ENCODE measurements around the gene UBE2I.
"Not testable (repeated sequence)": the region's sequence is repeated elsewhere in the genome, so short reads cannot be mapped to it uniquely, and the experiment has no call there.

UBE2I gene

GRCh38 chr16:1314399-1315068, 5.1 kb downstream of the UBE2I start:
- DNase-seq, result no peak

- DNase-seq, result no peak
Measured at GRCh38 chr16:1315081-1316032, 5.9 kb downstream of the UBE2I start.

DNA sequence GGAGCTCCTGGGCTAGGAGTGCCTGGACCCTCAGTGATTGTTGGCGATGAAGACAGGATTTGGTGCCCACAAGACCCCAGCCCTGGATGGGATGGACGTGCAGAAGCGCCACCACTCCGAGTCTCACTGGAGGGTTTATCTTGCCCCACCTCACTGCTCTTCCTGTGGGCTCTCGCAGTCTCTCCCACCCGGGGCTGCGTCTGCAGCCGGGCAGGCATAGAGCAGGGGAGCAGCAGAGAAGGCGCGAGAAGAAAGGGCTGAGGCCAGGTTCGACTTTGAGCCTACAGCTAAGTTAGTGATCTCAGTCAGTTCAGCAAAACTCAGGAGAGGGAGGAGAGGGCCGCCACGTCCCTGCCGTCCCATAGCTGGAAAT, 6.6 kb downstream of the UBE2I start:
- no peak for DNase-seq

- no peak for DNase-seq
Measured at GRCh38 chr16:1317479-1318267, 8.2 kb downstream of the UBE2I start.

DNA sequence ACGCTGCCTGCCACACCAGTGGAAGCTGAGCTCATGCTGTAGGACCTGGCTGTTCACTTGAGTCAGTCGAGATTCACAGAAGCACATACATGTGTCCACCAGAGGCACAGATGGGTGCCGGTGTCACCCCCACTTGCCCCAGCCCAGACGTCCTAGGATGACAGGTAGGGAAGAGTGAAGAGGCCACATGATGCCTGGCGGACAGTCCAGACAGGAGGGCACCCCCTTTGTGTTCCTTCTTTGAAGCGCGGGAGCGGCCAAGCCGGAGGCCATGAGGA, 8.8 kb downstream of the UBE2I start:
- DNase-seq, result no peak

- DNase-seq, result no peak
Measured at GRCh38 chr16:1319041-1319440, 9.6 kb downstream of the UBE2I start.

- no peak for DNase-seq
Measured at GRCh38 chr16:1320097-1320496, 10.7 kb downstream of the UBE2I start.

DNA sequence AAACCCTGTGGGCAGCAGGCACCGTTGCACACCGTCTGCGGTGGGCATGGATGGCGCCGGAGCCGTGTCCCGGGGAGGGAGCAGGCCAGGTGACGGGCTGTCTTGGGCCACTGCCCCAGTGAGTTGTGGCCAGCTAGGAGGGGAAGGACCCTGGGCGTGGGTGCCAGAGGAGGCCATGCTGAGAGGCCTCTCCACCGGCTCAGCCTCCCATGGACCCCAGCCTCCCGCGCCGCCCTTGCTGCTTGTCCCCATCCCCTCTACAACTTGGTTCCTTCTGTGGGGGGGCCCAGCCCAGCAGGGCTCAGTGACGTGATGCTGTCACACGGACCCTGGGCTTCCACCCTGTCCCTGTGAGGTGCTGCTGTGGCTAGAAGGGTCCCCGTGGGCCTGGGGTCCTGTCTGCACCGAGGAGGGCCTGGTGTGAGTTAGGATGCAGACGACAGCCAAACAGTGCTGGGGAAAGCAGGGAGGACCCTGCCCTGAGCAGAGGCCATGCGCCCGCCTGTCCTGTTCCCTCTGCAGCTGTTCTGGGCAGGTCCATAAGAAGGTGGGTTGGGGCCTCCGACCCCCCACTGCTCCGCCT, 11.3 kb downstream of the UBE2I start:
- DNase-seq, result no peak

DNA sequence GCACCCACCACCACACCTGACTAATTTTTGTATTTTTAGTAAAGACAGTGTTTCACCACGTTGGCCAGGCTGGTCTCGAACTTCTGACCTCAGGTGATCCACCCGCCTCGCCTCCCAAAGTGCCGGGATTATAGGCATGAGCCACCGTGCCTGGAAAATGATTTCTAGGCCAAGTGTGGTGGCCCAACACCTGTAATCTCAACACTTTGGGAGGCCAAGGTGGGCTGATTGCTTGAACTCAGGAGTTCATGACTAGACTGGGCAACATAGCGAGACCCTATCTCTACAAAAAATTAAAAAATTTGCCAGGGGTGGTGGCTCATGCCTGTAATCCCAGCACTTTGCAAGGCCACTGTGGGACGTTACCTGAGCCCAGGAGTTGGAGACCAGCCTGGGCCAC, 13.0 kb downstream of the UBE2I start:
- no peak for DNase-seq

- no peak for DNase-seq
Measured at GRCh38 chr16:1323296-1324239, 14.1 kb downstream of the UBE2I start.

- DNase-seq, result no peak
Measured at GRCh38 chr16:1324286-1324826, 14.9 kb downstream of the UBE2I start.

DNA sequence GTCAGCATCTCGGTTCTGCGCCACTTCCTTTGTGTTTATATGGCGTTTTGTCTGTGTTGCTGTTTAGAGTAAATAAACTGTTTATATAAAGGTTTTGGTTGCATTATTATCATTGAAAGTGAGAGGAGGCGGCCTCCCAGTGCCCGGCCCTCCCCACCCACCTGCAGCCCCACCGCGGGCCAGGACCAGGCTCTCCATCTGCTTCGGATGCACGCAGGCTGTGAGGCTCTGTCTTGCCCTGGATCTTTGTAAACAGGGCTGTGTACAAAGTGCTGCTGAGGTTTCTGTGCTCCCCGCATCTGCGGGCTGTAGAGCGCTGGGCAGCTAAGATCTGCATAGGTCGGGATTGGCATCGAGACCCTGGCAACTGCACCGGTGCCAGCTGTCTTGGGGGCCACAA, 15.8 kb downstream of the UBE2I start:
- no peak for DNase-seq

DNA sequence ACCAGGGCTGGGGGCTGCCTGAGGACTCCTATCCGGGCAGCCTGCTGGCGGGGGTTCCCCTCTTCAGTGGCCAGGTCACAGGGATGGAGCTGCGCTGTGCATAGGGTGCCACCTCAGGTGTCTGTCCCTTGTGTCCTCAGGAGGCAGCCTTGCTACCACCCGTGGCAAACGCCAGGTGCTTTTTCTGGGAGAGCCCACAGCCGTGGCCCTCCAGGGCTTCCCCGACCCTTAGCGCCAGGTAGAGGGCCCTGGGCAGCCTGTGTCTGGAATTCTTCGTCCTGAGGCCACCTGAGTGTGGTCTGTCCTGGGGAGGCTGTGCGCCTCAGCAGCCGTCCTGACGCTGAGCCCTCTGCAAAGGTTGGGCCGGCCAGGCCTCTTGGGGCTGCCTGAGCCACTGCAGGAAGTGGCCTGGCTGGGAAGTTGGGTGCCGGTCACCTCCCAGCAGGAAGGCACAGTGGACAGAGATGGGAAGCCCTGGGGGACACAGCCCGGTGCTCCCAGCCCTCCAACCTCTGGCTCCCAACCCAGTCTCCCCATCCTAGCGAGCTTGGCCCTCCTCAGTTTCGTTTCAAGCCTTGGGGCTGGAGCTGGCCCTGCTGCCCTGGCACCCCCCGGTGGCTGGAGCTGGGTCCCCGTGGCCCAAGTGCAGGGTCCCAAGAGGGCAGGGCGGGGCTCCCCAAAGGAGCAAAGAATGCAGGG, 16.4 kb downstream of the UBE2I start:
- DNase-seq, result no peak

DNA sequence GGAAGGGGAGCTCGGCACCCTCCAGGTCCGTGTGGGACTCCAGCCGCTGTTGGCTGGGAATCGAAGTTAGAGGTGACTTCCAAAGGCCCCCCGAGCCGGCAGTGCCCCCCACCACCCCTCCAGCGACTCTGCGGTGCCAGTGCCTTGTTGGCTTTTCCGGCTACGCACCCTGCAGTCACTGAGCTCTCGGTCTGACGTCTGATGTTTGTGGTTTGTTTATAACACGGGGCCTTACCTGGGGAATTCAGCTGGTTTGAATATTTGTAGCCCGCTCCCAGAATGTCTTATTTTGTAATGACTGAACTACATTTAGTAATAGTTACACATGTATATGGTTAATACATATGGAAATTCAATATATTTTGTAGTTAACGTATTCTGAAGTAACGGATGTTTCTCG, 17.0 kb downstream of the UBE2I start:
- no peak for DNase-seq

- no peak for DNase-seq
Measured at GRCh38 chr16:1326946-1327618, 17.6 kb downstream of the UBE2I start.

DNA sequence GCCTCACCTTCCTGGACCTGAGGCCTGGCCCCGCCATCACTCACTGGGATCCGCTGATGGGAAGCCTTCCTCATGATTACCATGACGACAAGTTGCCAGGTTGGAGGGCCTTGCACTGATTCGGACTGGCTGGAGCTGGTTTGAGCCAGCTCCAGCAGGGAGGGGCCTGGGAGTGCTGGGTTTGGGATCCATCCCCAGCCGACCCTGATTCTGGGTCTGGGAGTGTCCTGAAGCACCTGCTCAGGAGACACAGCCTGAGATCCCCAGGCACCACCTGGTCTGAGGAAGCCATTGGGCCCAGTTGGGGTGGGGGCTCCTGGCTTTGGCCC, 18.1 kb downstream of the UBE2I start:
- DNase-seq, result no peak

- DNase-seq, result not testable (repeated sequence)
Measured at GRCh38 chr16:1328136-1328535, 18.7 kb downstream of the UBE2I start.

- DNase-seq, result not testable (repeated sequence)
Measured at GRCh38 chr16:1328961-1329360, 19.5 kb downstream of the UBE2I start.

DNA sequence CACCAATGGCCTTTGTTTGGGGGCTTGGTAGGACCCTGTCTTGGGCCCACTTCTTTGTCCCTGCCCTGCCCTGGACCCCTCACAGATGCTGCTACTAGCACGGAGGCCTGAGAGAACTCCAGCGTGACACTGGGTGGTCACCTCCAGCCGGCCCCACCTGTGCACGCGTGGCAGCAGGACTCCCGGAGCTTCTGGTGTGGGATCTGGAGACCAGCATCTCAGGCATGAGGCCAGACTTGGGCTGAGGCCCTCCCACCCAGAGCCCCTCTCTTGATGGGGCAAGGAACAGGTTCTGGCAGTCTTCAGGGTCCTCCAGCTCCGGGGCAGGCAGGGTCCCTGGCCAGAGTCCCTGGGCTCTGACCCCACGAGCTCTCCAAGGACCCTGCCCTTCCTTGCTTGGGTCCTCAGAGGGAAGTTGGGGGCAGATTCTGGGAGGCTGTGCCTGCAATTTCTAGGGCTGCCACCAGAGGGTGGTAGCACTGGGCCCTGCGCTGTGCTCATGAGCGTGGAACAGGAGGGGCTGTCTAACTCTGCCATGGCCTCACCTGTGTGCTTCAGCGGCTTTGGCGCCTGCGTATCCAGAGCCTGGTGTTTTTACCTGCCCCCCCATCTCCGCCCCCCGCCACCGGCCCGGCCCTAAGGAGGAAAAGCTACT, 21.0 kb downstream of the UBE2I start:
- no peak for DNase-seq
